ENCODE results near the gene RELA. TPM values are rescaled to one million over a fixed set of nuclear protein-coding genes. Genes with fewer than 3 reads are reported as not detected.

Gene RELA
- total and polyA plus RNA-seq, 2 of the 13 experiments (the other 11 are each of a cell fraction or from before 2014, with no cell fraction given) = 21.4 to 40.5 TPM

GRCh38 chr11:65711785-65712632, 49.3 kb upstream of the RELA start, which contains the start of gene KAT5 (continued):
- TF ChIP-seq ZNF724P (CRISPR knock-in tag; IDR thresholded peaks at IDR 0.05; ENCODE audit: borderline replicate concordance) (no peak), TAF1 (CRISPR knock-in tag; IDR thresholded peaks at IDR 0.05) (peak; percentile 83), SMYD3 (CRISPR knock-in tag; IDR thresholded peaks at IDR 0.05) (no peak), ZSCAN29 (CRISPR knock-in tag; conservative IDR thresholded peaks at IDR 0.05) (no peak), LCORL (IDR thresholded peaks at IDR 0.05) (peak; percentile 94), LCORL (CRISPR knock-in tag; IDR thresholded peaks at IDR 0.05) (peak; percentile 87), ZNF512 (CRISPR knock-in tag; IDR thresholded peaks at IDR 0.05) (no peak), CBX1 (IDR thresholded peaks at IDR 0.05; ENCODE audit: low read depth) (peak; percentile 84), TP53 (CRISPR knock-in tag; conservative IDR thresholded peaks at IDR 0.05) (peak; percentile 91), TOE1 (CRISPR knock-in tag; IDR thresholded peaks at IDR 0.05) (peak; percentile 97), YEATS2 (CRISPR knock-in tag; IDR thresholded peaks at IDR 0.05; ENCODE audit: borderline replicate concordance) (peak; percentile 97), MED13 (CRISPR knock-in tag; IDR thresholded peaks at IDR 0.05) (peak; percentile 71; the same call in 1 of the 2 replicates), ZNF879 (CRISPR knock-in tag; IDR thresholded peaks at IDR 0.05) (peak; percentile 97), ZNF337 (CRISPR knock-in tag; IDR thresholded peaks at IDR 0.05; ENCODE audit: borderline replicate concordance, low read depth) (peak; percentile 83; the same call in 1 of the 2 replicates), ZNF556 (CRISPR knock-in tag; IDR thresholded peaks at IDR 0.05; ENCODE audit: borderline replicate concordance) (no peak; the same call in 1 of the 2 replicates), HMG20A (CRISPR knock-in tag; IDR thresholded peaks at IDR 0.05; ENCODE audit: borderline replicate concordance) (no peak; the same call in 1 of the 2 replicates), HMGXB4 (CRISPR knock-in tag; IDR thresholded peaks at IDR 0.05; ENCODE audit: borderline replicate concordance in 1 of 2, low read depth in 1 of 2) (peak; percentile 81 to 84; a peak in 3 of 4 replicates), CEBPG (CRISPR knock-in tag; IDR thresholded peaks at IDR 0.05) (no peak), ZNF121 (CRISPR knock-in tag; IDR thresholded peaks at IDR 0.05) (no peak), ZNF326 (CRISPR knock-in tag; IDR thresholded peaks at IDR 0.05; ENCODE audit: borderline replicate concordance) (no peak), ISX (CRISPR knock-in tag; conservative IDR thresholded peaks at IDR 0.05) (no peak), ZFP1 (CRISPR knock-in tag; IDR thresholded peaks at IDR 0.05) (no peak), KDM1A (CRISPR knock-in tag; IDR thresholded peaks at IDR 0.05) (0 out of 2 replicates have a peak, but pooled peaks have one; percentile 18), NFYB (CRISPR knock-in tag; IDR thresholded peaks at IDR 0.05) (peak; percentile 51; the same call in 1 of the 2 replicates)
- TF ChIP-seq, protein P1, sequence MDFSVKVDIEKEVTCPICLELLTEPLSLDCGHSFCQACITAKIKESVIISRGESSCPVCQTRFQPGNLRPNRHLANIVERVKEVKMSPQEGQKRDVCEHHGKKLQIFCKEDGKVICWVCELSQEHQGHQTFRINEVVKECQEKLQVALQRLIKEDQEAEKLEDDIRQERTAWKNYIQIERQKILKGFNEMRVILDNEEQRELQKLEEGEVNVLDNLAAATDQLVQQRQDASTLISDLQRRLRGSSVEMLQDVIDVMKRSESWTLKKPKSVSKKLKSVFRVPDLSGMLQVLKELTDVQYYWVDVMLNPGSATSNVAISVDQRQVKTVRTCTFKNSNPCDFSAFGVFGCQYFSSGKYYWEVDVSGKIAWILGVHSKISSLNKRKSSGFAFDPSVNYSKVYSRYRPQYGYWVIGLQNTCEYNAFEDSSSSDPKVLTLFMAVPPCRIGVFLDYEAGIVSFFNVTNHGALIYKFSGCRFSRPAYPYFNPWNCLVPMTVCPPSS (IDR thresholded peaks at IDR 0.05) = no peak

Measured in HepG2 (cell line).